HG03342 (cell line): ENCODE measurements around the gene SLC5A2.
"Not testable (repeated sequence)": the region's sequence is repeated elsewhere in the genome, so short reads cannot be mapped to it uniquely, and the experiment has no call there.

Experiments
- ATAC-seq: cut with Tn5 transposase; IDR thresholded peaks from one replicate; pipeline ENCODE4 v1.9.1; 2021; ENCODE audit warnings: mild to moderate bottlenecking, moderate library complexity; ENCODE audit not compliant: unreplicated experiment

The SLC5A2 gene

DNA sequence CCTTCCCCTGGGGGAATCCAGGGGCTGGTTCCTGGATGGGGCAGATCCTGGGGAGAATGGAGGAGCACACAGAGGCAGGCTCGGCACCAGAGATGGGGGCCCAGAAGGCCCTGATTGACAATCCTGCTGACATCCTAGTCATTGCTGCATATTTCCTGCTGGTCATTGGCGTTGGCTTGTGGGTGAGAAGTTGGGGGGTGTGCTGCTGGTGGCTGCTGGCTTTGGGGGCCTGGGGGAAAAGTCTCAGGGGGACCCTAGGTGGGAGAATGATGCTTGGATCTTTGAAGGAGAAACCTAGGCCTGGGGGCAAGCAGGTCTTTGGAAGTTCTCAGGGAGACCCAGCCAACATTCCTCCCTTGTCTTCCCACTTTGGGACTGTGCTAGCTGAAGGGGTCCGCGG is at the start of gene SLC5A2:
Gene SLC5A2, plus strand, starts transcription at position 43 of the 400 bp plus-strand sequence. Its CDS starts 14 bp downstream, at position 57.
- ATAC-seq = no peak

DNA sequence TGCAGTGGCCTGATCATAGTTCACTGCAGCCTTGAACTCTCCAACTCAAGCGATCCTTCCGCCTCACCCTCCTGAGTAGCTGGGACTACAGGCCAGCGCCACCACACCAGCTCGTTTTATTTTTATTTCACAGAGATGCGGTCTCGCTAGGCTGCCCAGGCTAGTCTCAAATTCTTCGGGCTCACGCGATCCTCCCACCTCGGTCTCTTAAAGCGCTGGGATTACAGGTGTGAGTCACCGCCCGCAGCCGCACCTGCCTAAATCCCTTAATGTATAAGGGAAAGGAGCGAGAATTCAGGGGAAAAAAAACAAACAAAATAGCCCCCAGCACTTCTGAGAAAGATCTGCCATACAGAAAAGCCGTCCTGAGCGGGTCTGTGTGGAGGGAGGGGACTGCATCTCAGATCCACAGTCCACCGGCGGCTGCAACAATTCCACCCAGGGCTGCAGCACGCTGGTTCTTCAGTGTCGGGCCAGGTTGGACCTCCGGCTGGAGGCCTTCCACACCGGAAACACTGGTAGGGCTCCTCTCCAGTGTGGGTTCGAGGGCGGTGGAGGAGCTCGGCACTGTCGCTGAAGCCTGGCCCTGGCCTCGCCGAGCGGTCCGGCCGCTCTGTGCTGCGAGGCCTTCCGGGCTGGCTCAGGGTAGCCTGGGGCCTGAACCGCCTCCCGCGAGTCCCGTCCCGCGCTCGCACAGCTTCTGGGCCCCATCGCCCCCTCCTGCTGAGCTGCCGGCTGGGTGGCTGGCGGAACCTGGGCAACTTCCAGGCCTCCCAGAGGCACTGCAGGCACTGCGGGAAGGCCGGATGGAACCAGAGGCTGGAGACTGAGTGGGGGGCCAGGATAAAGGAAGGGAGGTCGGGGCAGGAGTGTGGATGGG is 47.3 kb upstream of the SLC5A2 start:
- ATAC-seq = no peak

DNA sequence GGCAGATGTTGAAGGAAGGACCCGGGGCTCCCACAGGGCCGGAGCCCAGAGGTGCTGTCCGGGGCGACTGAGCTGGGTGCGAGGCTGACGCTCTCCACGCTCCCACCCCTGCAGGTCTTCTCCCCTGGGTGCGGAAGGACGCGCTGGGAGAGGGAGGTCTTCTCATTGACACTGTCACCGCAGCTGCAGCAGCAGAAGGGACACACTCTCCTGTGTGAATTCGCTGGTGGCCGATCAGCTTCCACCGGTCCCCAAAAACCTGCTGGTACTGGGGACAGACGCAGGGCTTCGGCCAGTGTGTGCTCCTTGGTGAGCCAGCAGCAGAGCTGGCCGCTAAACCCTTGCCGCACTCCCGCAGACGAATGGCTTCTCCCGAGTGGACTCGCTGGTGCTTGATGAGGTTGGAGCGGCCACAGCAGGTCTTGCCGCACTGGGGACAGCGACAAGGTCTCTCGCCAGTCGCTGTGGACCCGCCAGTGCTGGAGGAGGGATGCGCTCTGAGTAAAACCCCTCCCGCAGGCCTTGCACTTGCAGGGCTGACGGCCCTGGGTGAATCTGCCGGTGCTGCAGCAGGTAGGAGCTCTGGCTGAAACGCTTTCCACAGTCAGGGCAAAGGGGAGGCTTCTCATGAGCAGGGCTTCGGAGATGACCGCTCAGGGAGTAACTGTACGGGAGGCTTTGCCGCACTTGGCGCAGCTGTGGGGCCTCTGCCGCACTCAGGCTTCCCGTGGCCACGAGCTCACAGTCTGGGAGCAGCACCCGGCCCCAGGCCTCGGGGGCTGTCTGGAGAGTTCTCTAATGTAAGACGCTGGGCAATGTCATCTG is 46.5 kb upstream of the SLC5A2 start:
- ATAC-seq = no peak

DNA sequence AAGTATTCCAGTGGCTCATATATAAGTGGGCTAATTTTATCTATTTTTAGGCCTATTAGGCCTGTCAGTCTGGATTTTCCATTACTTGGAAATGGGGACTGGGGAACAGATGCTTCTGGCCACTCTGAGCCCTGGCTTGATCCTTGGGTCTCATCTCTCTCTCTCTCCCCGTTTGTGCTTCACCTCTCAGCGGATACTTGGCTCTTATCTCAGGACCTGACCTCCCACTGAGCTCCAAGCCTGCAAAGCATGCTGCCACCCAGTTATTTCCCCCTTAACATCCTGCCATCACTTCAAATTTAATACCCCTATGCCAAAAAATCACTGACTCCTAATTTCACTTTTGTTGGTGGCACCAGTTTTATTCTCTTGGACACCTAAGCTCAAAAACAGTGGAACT is 44.5 kb upstream of the SLC5A2 start:
- ATAC-seq = no peak

DNA sequence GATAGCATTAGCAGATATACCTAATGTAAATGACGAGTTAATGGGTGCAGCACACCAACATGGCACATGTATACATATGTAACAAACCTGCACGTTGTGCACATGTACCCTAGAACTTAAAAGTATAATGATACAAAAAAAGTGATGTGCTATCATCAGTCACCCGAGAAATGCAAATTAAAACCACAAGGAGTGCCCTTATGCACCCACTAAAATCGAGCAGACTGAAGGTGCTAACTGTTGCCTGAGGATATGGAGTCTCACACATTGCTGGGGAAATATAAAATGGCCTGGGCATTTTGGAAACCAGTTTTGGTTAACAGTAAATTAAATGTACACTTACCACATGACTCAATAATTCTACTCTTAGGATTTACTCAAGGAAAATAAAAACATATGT is 43.9 kb upstream of the SLC5A2 start:
- not testable (repeated sequence) for ATAC-seq

DNA sequence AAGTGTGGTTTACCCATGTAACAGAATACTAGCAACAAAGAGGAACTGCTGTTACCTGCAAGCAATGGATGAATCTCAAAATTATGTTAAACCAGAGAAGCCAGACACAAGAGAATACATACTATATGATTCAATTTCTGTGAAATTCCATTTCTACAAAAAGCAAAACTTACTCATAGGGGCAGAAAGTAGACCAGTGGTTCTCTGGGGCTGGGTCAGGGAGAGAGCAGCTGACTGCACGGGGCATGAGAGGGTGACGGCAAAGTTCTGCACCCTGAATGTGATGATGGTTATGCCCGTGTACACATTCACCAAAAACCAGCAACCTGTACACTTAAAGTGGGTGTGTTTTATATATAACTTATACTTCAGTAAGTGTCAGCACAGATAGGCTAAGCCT is 43.4 kb upstream of the SLC5A2 start:
- no peak for ATAC-seq

DNA sequence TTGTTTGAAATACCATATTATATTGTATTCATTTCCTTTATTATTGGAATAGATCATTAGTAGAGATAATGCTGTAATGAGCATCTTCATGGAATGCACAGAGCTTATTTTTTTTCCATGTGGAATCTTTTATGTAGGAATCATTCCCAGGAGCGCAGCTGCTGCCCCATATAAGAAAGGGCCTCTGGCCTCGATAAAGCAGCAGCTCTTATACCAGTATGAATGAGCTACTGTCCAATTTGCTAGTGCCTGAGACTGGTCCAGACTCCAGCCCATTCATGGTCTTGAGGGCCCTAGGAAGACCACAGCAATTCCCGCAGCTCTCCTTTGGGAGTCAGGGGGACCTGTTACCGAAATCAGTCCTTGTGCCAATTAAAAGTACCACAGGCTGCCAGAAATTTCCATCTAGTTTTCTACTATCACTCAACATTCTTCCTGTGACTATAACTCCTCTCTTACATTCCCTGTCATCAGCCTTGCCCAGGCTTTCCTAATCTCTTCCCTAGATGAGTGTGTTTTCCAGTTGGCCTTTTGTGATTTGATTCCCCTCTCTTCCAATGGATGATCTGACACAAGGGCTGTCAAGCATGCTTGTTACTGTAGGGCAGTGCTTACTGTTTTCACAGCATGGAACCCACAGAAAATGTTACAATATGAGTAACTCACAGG is 42.3 kb upstream of the SLC5A2 start:
- ATAC-seq = no peak

DNA sequence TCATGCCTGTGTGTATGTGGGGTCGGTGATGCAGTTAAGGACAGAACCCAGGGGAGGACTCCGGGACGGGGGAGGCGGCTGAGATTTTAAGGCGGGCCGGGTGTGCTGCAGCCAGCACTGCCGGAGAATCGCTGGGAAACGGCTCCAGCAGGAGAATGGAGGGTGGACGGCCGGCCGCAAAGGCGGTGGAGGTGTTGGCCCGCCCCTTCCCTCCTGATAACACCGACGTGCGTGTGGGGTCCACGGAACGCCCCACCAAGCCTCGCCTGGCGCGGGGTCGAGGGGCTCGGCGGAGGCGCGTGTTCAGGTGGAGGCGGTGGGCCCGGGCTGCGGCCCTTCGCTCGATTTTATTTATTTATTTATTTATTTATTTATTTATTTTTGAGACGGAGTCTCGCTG is 41.0 kb upstream of the SLC5A2 start:
- ATAC-seq = no peak

DNA sequence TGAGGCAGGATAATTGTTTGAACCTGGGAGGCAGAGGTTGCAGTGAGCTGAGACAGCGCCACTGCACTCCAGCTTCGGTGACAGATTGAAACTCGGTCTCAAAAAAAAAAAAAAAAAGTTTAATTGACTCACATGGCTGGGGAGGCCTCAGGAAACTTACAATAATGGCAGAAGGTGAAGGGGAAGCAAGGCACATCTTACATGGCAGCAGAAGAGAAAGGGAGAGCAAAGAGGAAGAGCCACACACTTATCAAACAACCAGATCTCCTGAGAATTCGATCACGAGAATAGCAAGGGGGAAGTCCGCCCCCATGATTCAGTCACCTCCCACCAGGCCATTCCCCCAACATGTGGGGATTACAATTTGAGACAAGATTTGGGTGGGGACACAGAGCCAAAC is 37.0 kb upstream of the SLC5A2 start:
- ATAC-seq = not testable (repeated sequence)

DNA sequence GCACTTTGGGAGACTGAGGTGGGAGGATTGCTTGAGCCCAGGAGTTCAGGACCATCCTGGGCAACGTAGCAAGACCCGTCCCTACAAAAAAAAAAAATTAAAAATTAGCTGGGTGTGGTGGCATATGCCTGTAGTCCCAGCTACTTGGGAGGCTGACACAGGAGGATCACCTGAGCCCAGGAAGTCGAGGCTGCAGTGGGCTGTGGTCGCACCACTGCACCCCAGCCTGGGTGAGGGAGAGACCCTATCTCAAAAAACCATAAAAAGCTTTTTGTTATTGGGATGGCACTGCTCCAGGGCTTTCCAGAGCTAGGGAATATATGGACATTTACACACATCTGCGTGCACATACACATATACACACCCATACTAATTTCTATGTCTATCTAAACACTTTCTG is 31.7 kb upstream of the SLC5A2 start:
- ATAC-seq = no peak

DNA sequence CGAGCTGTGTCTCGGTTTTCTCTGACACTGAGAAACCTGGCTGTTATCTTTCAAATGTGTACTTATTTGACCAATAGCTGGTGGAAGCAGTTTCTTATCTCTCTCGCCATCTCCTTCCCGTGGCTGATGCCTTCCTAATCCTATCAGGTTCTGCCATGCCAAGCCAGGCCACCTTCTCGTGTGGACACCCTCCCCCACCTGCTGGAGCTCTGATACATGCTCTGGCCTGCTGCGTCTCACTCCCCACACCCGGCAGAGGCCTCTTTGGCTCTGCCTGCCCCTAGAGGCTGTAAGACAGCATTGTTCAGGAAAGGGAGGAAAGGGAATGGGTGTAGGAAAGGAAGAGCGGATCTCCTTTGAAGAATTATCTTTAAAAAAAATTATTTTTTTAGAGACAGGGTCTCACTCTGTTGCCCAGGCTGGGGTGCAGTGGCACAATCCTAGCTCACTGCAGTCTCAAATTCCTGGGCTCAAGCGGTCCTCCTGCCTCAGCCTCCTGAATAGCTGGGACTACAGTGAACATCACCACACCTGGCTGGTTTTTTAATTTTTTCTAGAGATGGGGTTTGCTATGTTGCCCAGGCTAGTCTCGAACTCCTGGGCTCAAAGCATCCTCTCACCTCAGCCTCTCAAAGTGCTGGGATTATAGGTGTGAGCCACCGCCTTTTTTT is 31.1 kb upstream of the SLC5A2 start:
- ATAC-seq = no peak

DNA sequence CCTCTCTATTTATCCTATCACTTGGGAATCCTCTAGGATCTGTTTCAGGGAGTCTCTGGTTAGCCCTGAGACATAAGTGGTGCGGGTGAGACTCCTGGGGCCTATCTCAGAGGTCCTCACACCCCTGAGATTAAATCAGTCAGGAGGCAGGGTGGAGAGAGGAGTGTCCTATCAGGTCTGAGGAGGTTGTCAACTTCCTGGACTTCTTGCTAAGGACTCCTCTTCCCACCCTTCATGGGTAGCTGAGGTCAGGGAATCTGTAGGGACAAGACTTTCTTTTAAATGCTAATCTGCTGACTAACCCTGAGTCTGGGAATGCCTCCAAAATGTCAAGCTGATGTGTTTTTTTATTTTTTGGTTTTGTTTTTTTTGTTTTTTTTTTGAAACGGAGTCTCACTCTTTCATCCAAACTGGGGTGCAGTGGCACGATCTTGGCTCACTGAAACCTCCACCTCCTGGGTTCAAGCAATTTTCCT is 30.3 kb upstream of the SLC5A2 start:
- no peak for ATAC-seq

DNA sequence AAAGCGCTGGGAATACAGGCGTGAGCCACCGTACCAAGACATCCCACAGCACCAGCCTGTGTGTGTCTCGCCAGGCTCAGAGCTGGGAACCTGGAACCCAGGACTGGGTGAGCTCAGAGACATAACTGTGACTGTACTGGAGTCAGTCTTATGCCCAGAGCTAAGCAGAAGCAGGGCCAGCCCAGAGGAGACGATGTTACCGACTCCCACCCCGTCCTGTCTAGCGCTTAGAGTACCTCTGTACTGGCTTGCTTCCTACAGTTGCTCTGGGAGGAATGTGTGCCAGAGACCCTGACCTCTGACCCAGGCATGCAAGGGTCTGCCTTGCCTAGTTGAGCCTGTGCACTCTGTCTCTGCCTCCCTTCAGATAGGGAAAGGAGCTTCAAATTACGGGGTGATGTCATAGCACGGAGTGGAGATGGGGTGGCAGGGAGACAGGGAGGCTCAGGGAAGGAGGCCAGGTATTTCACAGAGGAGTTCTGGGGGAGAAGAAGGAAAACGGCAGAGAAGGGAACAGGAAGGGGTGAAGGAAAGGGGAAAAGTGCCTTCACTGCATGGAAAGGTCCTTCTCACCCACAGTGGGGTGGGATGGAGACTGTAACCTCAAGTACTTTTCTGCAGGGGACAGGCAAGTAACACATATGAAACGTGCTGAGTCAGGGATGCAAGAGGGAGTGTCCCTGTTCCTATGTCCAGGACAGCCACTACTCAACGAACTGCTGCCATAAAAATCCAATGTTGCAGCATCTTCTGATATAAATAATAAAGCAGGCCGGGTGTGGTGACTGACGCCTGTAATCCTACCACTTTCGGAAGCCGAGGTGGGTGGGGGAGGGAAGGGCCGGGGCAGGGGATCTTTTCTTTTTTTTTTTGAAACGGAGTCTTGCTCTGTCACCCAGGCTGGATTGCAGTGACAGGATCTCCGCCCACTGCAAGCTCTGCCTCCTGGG is 29.4 kb upstream of the SLC5A2 start:
- no peak for ATAC-seq

DNA sequence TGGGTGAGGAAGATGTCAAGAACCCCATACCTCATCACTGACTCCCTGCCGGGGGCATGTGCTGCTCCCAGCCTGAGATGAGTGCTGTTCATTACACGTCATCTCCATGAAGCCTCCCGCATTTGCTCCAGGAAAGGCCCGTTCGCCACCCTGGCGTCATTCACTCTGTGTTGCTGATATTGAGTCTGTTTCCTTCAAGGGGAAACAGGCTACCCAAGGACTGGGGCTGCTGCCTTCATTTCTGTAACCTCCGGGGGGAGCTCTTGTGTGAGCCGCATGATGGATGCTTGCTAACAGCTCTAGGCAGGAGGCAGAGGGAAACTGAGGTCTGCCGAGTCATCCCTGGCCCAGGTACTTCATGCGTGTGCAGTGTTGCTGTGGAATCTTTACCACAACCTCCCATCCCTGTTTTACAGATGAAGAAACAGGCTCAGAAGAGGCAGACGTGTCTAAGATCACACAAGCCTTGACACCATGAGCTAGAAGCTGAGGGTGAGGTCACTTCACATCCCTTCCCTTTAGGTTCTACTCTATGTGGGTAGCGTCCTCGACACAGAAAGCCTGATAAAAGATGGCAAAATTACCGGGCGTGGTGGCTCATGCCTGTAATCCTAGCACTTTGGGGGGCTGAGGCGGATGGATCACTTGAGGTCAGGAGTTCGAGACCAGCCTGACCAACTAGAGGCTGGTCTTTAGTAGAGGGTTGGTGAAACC is 27.2 kb upstream of the SLC5A2 start:
- ATAC-seq = no peak

DNA sequence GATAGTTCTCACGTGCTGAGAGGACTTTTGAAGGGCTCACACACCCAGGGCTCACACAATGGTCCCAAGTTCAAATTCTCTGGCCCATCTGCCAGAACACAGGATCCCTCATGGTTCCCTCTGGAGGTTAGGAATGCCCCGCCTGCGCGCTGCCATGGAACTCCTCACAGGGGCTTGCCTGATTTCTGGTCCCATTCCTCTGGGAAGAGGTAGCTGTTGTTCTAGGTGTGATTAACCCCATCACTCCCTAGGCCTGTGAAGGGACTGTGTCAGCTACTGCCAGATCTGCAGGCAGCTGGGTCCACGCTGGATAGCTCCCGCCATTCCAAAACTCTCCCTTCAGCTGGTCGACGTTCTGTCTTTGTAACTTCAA is 25.9 kb upstream of the SLC5A2 start:
- ATAC-seq = no peak

DNA sequence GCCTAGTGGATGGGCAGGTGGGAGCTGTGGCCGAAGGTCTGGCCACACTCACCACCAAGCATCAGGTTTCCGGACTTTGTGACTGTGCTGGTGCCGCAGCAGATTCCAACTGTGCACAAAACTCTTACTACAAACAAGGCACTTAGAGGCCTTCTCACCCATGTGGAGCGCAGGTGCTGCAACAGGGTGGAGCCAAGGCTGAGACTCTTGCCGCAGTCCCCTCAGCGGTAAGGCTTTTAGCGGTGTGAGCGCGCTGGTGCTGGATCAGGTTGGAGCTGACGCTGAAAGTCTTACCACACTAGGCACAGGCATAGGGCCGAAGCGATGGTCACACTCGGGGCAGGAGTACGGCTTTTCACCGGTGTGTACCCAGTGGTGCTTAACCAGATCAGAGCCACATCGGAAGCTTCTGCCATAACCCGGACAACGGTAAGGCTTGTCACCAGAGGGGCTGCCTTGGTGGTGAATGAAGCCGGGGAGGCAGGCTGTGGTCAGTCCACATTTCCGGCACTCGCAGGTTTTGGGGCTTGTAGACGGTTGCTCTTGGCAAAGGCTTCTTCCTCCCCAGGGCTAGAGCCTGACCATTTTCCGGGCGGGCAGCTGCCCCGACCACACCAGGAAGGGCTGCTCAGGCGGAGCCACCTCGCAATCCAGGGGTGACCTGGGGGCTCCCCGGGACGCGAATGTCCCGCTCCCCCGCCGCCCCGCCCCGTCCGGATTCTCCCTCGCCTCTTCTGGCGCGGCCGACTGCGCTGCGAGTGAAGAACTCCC is 24.7 kb upstream of the SLC5A2 start:
- ATAC-seq = no peak

DNA sequence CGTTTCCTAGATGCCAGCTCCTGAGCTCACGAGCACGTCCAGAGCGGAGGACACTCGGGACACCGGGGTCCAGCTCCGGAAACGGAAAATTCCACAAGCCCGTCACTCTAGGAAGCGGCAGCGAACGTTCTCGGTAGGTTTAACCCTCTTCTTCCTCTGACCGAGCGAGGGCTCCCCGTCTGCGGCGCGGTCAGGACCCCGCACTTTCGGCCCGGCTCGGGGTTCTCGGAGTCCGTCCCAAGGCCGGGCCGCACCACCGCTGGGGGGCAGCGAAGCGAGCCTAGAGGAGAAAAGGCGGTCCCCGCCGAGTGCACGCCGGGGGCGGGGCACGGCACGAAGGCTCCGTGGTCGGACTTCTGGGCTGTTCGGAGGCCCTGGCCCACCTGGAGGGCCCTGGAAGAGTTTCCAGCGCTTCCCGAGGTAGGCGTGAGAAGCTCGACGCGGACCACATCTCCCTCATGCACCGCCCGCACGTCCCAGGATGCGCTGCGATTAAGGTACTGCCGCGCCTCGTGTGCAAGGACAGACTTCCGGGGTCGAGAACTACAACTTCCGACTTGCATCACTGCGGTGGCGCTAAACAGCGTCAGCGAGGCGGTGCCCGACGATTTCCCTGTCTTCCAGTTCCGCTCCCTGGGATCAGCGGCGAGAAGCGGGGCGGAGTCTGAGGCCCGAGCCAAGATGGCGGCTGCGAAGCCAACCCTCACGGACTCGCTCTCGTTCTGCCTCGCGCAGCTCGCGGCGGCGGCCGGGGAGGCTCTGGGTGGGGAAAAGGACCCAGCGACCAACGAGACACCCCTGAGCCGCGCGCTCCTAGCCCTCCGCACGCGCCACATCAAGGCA is 23.9 kb upstream of the SLC5A2 start, which contains the start of gene ARMC5:
Gene ARMC5, plus strand, starts transcription at position 658 of the 843 bp plus-strand sequence. Its CDS starts 24 bp downstream, at position 682.
- ATAC-seq = peak; percentile 74
